G401 (cell line): Measurements from ENCODE around the gene MARCHF3. TPM values are rescaled to one million over a fixed set of nuclear protein-coding genes. Genes with fewer than 3 reads are reported as not detected.
"Not testable (repeated sequence)": the region's sequence is repeated elsewhere in the genome, so short reads cannot be mapped to it uniquely, and the experiment has no call there.

Experiments used
- DNase-seq: peaks from one replicate; pipeline ENCODE4 v3.0.0-alpha.2; 2015; ENCODE audit warnings: low spot score
- in situ Hi-C: cut with HindIII; loops from 2 replicates; pipeline ENCODE4 v1.10.0; 2016; ENCODE audit warnings: low sequenced_read_pairs, mixed read lengths
- total RNA-seq: library from RNA; depleted of rRNA; stranded (reverse); fragments of >200 nt; shearing (Covaris generic); gene quantifications from 2 replicates; pipeline ENCODE4 v1.2.3, GENCODE V29; 2014

Gene MARCHF3
- total RNA-seq, 1 experiment from 2014 or later = not detected

DNA sequence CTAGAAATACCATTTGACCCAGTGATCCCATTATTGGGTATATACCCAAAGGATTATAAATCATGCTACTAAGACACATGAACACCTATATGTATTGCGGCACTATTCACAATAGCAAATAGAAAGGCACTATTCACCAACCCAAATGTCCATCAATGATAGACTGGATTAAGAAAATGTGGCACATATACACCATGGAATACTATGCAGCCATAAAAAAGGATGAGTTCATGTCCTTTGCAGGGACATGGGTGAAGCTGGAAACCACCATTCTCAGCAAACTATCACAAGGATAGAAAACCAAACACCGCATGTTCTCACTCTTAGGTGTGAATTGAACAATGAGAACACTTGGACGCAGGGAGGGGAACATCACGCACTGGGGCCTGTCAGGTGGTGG is 13.6 kb downstream of the MARCHF3 start:
- in situ Hi-C loops, DNase-seq: not testable (repeated sequence)

- in situ Hi-C loops = no loop called here
- no peak for DNase-seq
Measured at GRCh38 chr5:127015716-127016115, 14.6 kb downstream of the MARCHF3 start.

- DNase-seq = no peak
- in situ Hi-C loops = no loop called here
Measured at GRCh38 chr5:127014573-127014972, 15.8 kb downstream of the MARCHF3 start.

DNA sequence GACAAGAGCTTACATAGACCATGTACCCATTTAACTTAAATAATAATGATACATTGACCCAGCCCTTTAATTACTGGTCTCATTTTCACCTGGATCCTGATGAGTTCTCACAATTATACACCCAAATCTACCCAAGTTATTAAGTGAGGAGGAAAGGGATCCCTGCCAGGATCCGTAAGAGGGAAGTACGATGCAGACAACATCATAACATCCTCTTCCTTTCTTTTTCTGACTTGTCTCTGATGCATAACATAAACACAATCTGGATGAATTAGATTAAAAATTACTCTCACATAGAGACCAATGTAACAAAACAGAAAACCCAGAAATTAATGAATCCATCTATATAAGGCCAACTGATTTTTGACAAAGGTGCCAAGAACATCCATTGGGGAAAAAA is 17.0 kb downstream of the MARCHF3 start:
- DNase-seq = no peak
- in situ Hi-C loops = no loop called here

GRCh38 chr5:127012916-127013315 is 17.4 kb downstream of the MARCHF3 start:
- in situ Hi-C loops = no loop called here
- DNase-seq = no peak

DNA sequence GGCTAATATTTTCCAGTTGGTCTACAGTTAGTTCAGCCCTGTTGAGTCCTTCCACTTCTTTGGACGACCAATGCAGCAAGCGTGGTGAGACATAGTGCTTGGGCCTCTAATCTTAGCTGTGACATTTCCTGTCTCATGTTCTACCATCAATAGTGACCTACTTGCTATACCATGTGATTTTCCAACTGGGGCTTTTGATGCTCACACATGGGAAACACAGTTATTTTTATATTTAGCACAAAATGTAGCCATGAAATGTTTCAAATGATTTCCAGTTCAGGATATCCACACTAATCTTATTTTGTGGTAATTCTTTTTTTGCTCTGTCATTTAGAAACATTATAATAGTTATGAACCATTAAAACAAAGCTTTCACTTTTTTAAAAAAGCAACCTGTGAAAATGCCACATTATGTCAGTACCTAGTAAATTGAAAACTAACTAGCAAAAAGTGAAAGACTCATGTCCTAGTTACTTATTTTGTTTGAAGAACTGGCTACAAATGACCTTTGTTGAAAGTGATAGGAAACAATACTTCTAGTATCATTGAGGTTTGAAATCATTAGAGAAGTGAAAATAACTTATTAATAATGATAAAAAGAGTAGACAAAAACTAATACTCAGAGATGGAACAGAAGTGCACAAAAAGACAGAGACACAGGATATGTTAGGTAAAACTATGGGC is 18.3 kb downstream of the MARCHF3 start:
- in situ Hi-C loops = no loop called here
- DNase-seq = no peak

GRCh38 chr5:127011153-127011552 is 19.2 kb downstream of the MARCHF3 start:
- in situ Hi-C loops = no loop called here
- peak; percentile 96 for DNase-seq

- no peak for DNase-seq
- in situ Hi-C loops = no loop called here
Measured at GRCh38 chr5:127010362-127010761, 20.0 kb downstream of the MARCHF3 start.

GRCh38 chr5:127009784-127010183 is 20.6 kb downstream of the MARCHF3 start:
- in situ Hi-C loops = no loop called here
- DNase-seq = no peak

GRCh38 chr5:127008300-127008975 is 21.9 kb downstream of the MARCHF3 start:
- in situ Hi-C loops = no loop called here
- DNase-seq = no peak

- in situ Hi-C loops = no loop called here
- no peak for DNase-seq
Measured at GRCh38 chr5:127007522-127007921, 22.8 kb downstream of the MARCHF3 start.

- in situ Hi-C loops = no loop called here
- no peak for DNase-seq
Measured at GRCh38 chr5:127006744-127007143, 23.6 kb downstream of the MARCHF3 start.

GRCh38 chr5:127005282-127005681 is 25.1 kb downstream of the MARCHF3 start:
- in situ Hi-C loops, DNase-seq: not testable (repeated sequence)

GRCh38 chr5:127004721-127005120 is 25.6 kb downstream of the MARCHF3 start:
- no peak for DNase-seq
- in situ Hi-C loops = no loop called here

DNA sequence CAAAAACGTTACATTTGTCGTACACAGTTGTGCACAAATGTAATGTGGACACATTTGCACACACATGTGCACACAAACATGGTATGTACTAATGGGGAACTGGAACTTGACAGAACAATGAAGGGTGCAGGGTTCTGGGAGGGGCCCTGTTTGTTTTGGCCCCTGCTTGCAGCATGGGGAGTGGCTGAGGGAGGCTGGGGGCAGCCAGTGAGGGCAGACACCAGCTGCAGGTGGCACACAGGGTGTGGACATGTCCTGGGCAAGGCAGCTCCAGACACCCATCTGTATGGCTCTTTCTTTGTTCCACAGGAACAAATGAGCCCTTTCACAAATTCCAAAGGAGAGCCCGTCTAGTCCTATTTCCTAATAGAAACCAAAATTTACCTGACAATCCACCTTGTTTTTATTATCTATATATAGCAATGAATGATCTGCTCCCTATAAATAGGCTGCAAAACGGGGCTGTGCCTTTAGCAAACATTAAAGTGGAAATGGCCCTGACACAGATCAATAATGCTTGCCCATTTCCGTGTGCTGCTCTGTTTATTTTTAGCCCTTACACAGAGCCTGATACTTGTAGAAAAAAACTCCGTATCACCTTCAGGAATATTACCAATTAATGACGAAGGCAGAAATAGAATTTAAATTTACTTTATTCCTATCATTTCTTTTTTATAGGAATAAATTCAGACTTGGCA is 26.4 kb downstream of the MARCHF3 start:
- in situ Hi-C loops = no loop called here
- no peak for DNase-seq

GRCh38 chr5:127002390-127002789 is 28.0 kb downstream of the MARCHF3 start:
- in situ Hi-C loops = no loop called here

GRCh38 chr5:127001621-127002296 is 28.6 kb downstream of the MARCHF3 start:
- in situ Hi-C loops = no loop called here
- DNase-seq = no peak

More at GRCh38 chr5:127002390-127002789, 28.0 kb downstream of the MARCHF3 start:
- no peak for DNase-seq

GRCh38 chr5:126998895-126999570 is 31.3 kb downstream of the MARCHF3 start:
- in situ Hi-C loops = no loop called here

DNA sequence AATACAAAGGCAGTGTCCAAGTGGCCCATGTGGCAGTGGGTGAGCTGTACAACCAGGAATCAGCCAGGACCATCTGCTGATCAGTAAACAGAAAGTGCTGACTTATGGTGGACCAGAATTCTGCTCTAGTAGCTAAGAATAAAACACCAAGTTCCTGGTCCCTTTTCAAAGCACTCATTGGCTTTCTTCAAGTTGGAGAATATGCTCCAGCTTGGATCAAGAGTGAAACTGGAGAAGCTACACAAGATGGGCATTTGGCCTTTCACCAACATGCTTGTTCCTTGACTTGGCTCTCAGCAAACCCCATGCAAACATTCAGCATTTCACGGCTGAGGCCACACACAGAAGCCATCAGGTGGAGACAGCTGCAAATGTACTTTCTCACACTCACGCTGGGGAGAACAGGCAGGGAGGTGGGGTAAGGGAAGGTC is 32.1 kb downstream of the MARCHF3 start:
- DNase-seq = peak; percentile 73
- in situ Hi-C loops = no loop called here

More at GRCh38 chr5:126998895-126999570, 31.3 kb downstream of the MARCHF3 start:
- no peak for DNase-seq
